ENCODE results near the gene GPS2.
"Not testable (repeated sequence)": the region's sequence is repeated elsewhere in the genome, so short reads cannot be mapped to it uniquely, and the experiment has no call there.

GPS2 gene

GRCh38 chr17:7336240-7337175 is 21.3 kb upstream of the GPS2 start, which contains the start of gene ACAP1:
Gene ACAP1 (plus strand): TSS chr17:7336529. CDS start chr17:7336735, 206 bp downstream.
- peak; percentile 86 for DNase-seq

DNA sequence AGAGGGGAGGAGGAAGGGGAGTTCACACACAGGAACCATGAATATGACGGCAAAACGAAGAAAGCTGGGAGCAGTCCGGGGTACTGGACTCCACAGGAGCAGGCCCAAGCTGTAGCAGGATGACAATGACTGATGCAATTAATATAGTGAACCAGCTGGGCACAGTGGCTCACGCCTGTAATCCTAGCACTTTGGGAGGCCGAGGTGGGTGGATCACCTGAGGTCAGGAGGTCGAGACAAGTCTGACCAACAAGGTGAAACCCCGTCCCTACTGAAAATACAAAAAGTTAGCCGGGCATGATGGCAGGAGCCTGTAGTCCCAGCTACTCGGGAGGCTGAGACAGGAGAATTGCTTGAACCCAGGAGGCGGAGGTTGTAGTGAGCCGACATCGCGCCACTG is 20.6 kb upstream of the GPS2 start:
- DNase-seq: not testable (repeated sequence)

- DNase-seq: no peak
Measured at GRCh38 chr17:7334938-7335538, 19.9 kb upstream of the GPS2 start.

GRCh38 chr17:7332600-7333069 is 17.5 kb upstream of the GPS2 start:
- DNase-seq: peak; percentile 37

- DNase-seq: no peak
Measured at GRCh38 chr17:7332111-7332510, 17.0 kb upstream of the GPS2 start.

DNA sequence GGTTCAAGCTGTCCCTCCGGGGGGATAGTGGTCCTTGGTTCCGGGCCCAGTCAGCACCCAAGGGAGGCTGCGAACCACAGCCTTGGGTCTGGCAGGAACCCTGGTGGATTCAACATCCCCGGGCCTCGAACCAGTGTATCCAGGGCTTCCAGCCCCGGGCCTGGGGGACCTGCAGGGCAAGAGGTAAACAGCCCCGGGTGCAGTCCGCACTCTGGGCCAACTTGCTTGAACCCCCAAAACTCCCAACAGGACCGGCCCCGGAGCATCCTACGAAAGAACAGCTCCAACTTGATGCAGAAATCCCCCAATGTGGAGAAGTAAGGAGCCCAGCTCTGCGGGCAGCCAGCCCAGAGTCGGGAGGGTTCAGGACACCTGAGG is 15.5 kb upstream of the GPS2 start:
- DNase-seq: no peak

- peak; percentile 90 for DNase-seq
Measured at GRCh38 chr17:7329997-7330637, 15.0 kb upstream of the GPS2 start.

GRCh38 chr17:7329374-7329996 is 14.3 kb upstream of the GPS2 start:
- peak; percentile 99 for DNase-seq

DNA sequence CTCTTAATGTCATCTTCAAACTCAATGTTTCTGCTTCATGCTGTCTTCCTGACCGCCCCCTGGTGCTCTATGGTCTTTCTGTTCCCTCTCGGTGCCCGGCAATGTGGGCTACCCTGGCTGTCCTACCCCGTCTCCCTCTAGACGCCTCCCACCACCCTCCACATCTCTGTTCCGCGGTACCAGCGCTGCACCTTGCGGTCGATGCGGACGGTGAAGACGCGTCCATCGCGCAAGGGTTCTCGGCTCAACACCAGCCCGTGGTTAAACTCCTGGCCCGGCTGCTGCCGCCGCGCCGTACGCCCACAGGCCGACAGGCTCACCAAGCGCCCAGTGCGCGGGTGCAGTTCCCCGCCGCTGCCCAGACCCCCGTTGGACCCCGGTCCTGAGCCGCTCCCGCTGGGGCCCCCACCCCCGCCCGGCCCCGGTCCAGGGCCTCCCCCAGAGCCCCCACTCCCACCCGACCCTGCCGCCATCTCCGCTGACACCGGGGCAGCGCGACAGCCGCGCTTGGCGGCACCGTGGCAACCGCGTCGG is 13.7 kb upstream of the GPS2 start, which contains the start of gene NEURL4:
NEURL4 (minus strand) TSS at position 496 of the 534 bp plus-strand sequence; CDS start at position 473, 23 bp downstream.
- DNase-seq: no peak

DNA sequence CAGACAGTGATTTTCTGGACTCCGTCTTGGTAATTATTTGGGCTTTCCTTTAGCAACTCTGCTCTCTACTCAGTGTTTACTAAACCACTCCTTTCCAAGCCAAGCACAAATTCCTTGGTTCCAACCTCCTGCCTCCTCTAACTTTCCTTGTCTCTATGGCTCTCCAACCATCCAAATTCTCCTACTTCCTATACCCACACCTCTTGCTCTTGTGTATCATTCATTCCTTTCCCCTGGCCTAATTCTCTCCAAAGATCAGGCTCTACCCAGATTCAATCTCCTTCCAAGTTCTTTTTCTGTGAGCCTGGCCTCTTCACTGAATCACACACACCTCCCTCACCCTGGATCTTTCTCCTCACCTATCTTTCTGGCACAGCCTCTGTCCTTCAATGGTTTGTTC is 12.8 kb upstream of the GPS2 start:
- no peak for DNase-seq

- no peak for DNase-seq
Measured at GRCh38 chr17:7327501-7327900, 12.3 kb upstream of the GPS2 start.

- DNase-seq: no peak
Measured at GRCh38 chr17:7327056-7327455, 11.9 kb upstream of the GPS2 start.

GRCh38 chr17:7326186-7326585 is 11.0 kb upstream of the GPS2 start:
- no peak for DNase-seq

GRCh38 chr17:7325031-7325528 is 9.9 kb upstream of the GPS2 start:
- DNase-seq: no peak

GRCh38 chr17:7324438-7324779 is 9.2 kb upstream of the GPS2 start:
- DNase-seq: no peak

- DNase-seq: peak; percentile 29
Measured at GRCh38 chr17:7323731-7324437, 8.7 kb upstream of the GPS2 start.

- no peak for DNase-seq
Measured at GRCh38 chr17:7322520-7323194, 7.5 kb upstream of the GPS2 start.

GRCh38 chr17:7321466-7321865 is 6.3 kb upstream of the GPS2 start:
- DNase-seq: no peak

GRCh38 chr17:7318121-7318860 is 3.1 kb upstream of the GPS2 start:
- no peak for DNase-seq

- DNase-seq: no peak
Measured at GRCh38 chr17:7317161-7317803, 2.1 kb upstream of the GPS2 start.
